Fibroblast of pulmonary artery (primary cell): ENCODE results near the gene ARHGEF1.
"Not testable (repeated sequence)": the region's sequence is repeated elsewhere in the genome, so short reads cannot be mapped to it uniquely, and the experiment has no call there.

Experiments used
- DNase-seq: peaks from one replicate; pipeline ENCODE4 v3.0.0-alpha.2; 2010; ENCODE audit warnings: low read depth
- H3K4me3 ChIP-seq: replicated peaks from 2 replicates; pipeline ENCODE4 v1.5.1; 2011; ENCODE audit warnings: low read depth, mild to moderate bottlenecking, control low read depth, low read length, moderate library complexity
- CTCF ChIP-seq: IDR thresholded peaks from 2 replicates; pipeline ENCODE4 v1.5.1; 2011; ENCODE audit warnings: mild to moderate bottlenecking, control low read depth, low read length, inconsistent platforms; ENCODE audit errors: missing control alignments

The ARHGEF1 gene

GRCh38 chr19:41913538-41914423 lies 30.8 kb downstream of the ARHGEF1 start:
- H3K4me3 ChIP-seq = no peak overlapping the region
- no peak for DNase-seq
- no peak for TF ChIP-seq CTCF

DNA sequence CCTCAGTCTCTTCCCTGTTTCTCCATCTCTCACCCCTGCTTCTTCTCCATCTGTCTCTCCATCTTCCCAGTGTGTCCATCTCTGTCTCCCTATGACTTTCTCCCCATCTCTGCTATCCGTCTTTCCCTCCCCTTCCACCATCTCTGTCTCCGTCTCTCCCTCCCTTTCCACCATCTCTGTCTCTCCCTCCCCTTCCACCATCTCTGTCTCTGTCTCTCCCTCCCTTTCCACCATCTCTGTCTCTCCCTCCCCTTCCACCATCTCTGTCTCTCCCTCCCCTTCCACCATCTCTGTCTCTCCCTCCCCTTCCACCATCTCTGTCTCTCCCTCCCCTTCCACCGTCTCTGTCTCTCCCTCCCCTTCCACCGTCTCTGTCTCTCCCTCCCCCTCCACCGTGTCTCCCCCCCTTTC lies 31.4 kb downstream of the ARHGEF1 start:
- H3K4me3 ChIP-seq, DNase-seq: not testable (repeated sequence)

- no peak for DNase-seq
- TF ChIP-seq CTCF = no peak
- no peak overlapping the region for H3K4me3 ChIP-seq
Observed at GRCh38 chr19:41915021-41915775, 32.2 kb downstream of the ARHGEF1 start.

- H3K4me3 ChIP-seq = no peak overlapping the region
- DNase-seq = no peak
- TF ChIP-seq CTCF = no peak
Observed at GRCh38 chr19:41915776-41916414, 32.9 kb downstream of the ARHGEF1 start.

- no peak for DNase-seq
- TF ChIP-seq CTCF = no peak
- no peak overlapping the region for H3K4me3 ChIP-seq
Observed at GRCh38 chr19:41917676-41918075, 34.7 kb downstream of the ARHGEF1 start.

DNA sequence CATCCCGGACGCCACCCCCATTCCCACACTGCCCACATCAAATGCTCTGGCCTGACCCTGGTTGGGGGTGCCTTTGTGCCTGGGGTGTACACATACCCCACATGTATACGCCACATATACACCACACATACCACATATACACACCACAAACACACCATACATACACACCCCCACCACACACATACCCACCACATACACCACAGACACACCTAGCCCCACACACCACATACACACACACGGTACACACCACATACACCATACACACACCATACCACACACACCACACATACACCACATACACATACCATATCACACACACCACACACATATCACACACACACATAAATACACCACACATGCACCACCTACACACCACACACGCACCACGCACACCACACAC lies 35.1 kb downstream of the ARHGEF1 start:
- no peak overlapping the region for H3K4me3 ChIP-seq
- no peak for TF ChIP-seq CTCF
- no peak for DNase-seq

DNA sequence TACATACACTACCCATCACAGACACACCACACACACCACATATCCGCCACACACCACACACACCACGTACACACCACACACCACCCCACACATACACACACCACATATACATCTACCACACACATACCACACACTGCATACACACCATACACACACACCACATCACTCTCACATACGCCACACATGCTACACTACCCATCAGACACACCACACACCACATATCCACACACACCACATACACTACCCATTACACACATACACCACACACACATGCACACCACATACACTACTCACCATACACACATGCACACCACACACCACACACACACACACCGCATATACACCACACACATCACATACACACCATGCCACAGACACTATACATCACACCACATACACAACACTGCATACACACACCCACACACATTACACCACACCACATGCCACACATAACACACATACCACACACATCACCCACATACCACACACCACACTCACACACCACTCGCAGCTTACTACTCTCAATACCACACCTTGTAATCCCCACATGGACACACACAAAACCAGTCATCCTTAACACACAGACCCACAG lies 35.8 kb downstream of the ARHGEF1 start:
- no peak for TF ChIP-seq CTCF
- DNase-seq = no peak
- H3K4me3 ChIP-seq = no peak overlapping the region
